ENCODE data around the gene PTPRJ. TPM values are rescaled to one million over a fixed set of nuclear protein-coding genes. Genes with fewer than 3 reads are reported as not detected.

PTPRJ gene
- total RNA-seq, 2 donors from 2014 or later, result 26.5 to 37.4 TPM

GRCh38 chr11:48078689-48079088 is 98.3 kb downstream of the PTPRJ start:
- WGBS, 2 experiments (ENCODE audit: insufficient coverage in 1 of 2, insufficient read length in 1 of 2), result 100% methylated on average over 1 of the region's 1 CpG; no CpG with 5 or more reads in 1 of the 2 experiments
- no peak overlapping the region for H3K27ac Mint-ChIP-seq

GRCh38 chr11:48079596-48079995 is 99.2 kb downstream of the PTPRJ start:
- Mint-ChIP-seq H3K9me3 (peaks cover 6% of the 10 kb centered on the region), H3K4me1 (peaks cover 17% of the 10 kb centered on the region), H3K27me3 (ENCODE audit: insufficient read depth) (no peaks in the 10 kb centered on the region), H3K4me3 (no peak overlapping the region), H3K36me3 (ENCODE audit: low read depth) (peaks cover 4% of the 10 kb centered on the region), H3K27ac (peak overlapping the region; percentile 68)
- peaks cover 4% of the 10 kb centered on the region for H3K4me1 ChIP-seq (ENCODE audit: control insufficient read depth, insufficient read depth, low read length)
- WGBS, 2 experiments (ENCODE audit: insufficient coverage in 1 of 2, insufficient read length in 1 of 2), result 83 to 87% methylated on average over 5 to 6 of the region's 6 CpGs
- peaks cover 7% of the 10 kb centered on the region for H3K9me3 ChIP-seq (ENCODE audit: control insufficient read depth, low read length)
- no peaks in the 10 kb centered on the region for H3K36me3 ChIP-seq (ENCODE audit: control insufficient read depth, insufficient read depth, low read length)
- H3K4me3 ChIP-seq (ENCODE audit: low read length), result no peak overlapping the region
- H3K27me3 ChIP-seq (ENCODE audit: control insufficient read depth, insufficient read depth, low read length, poor library complexity, severe bottlenecking), result no peaks in the 10 kb centered on the region
- no peak for DNase-seq
- H3K9ac ChIP-seq (ENCODE audit: extremely low read depth, low read length, poor library complexity, severe bottlenecking), result no peak overlapping the region
- H3K27ac ChIP-seq (ENCODE audit: low read depth, low read length), result no peak overlapping the region
- TF ChIP-seq CTCF (conservative IDR thresholded peaks at IDR 0.05), result no peak

More at GRCh38 chr11:48078689-48079088, 98.3 kb downstream of the PTPRJ start:
- Histone ChIP-seq H3K9ac (ENCODE audit: extremely low read depth, low read length, poor library complexity, severe bottlenecking) (no peak overlapping the region), H3K27me3 (ENCODE audit: control insufficient read depth, insufficient read depth, low read length, poor library complexity, severe bottlenecking) (no peaks in the 10 kb centered on the region), H3K27ac (ENCODE audit: low read depth, low read length) (no peak overlapping the region), H3K4me1 (ENCODE audit: control insufficient read depth, insufficient read depth, low read length) (peaks cover 4% of the 10 kb centered on the region), H3K36me3 (ENCODE audit: control insufficient read depth, insufficient read depth, low read length) (no peaks in the 10 kb centered on the region), H3K9me3 (ENCODE audit: control insufficient read depth, low read length) (no peaks in the 10 kb centered on the region), H3K4me3 (ENCODE audit: low read length) (no peak overlapping the region)
- TF ChIP-seq CTCF (conservative IDR thresholded peaks at IDR 0.05), result no peak
- peaks cover 2% of the 10 kb centered on the region for H3K36me3 Mint-ChIP-seq (ENCODE audit: low read depth)
- no peaks in the 10 kb centered on the region for H3K27me3 Mint-ChIP-seq (ENCODE audit: insufficient read depth)
- no peak overlapping the region for H3K4me3 Mint-ChIP-seq
- H3K9me3 Mint-ChIP-seq, result no peaks in the 10 kb centered on the region
- H3K4me1 Mint-ChIP-seq, result peaks cover 20% of the 10 kb centered on the region
- no peak for DNase-seq

- H3K36me3 Mint-ChIP-seq (ENCODE audit: low read depth), result peaks cover 5% of the 10 kb centered on the region
- Histone ChIP-seq H3K36me3 (ENCODE audit: control insufficient read depth, insufficient read depth, low read length) (no peaks in the 10 kb centered on the region), H3K9me3 (ENCODE audit: control insufficient read depth, low read length) (peaks cover 7% of the 10 kb centered on the region), H3K27ac (ENCODE audit: low read depth, low read length) (no peak overlapping the region), H3K4me3 (ENCODE audit: low read length) (no peak overlapping the region), H3K9ac (ENCODE audit: extremely low read depth, low read length, poor library complexity, severe bottlenecking) (no peak overlapping the region), H3K4me1 (ENCODE audit: control insufficient read depth, insufficient read depth, low read length) (peaks cover 4% of the 10 kb centered on the region), H3K27me3 (ENCODE audit: control insufficient read depth, insufficient read depth, low read length, poor library complexity, severe bottlenecking) (no peaks in the 10 kb centered on the region)
- no peak for DNase-seq
- H3K9me3 Mint-ChIP-seq, result peaks cover 7% of the 10 kb centered on the region
- no peak overlapping the region for H3K27ac Mint-ChIP-seq
- no peak overlapping the region for H3K4me3 Mint-ChIP-seq
- H3K27me3 Mint-ChIP-seq (ENCODE audit: insufficient read depth), result no peaks in the 10 kb centered on the region
- TF ChIP-seq CTCF (conservative IDR thresholded peaks at IDR 0.05), result no peak
- WGBS, 2 experiments (ENCODE audit: insufficient coverage in 1 of 2, insufficient read length in 1 of 2), result 94 to 96% methylated on average over 4 to 6 of the region's 6 CpGs
- peaks cover 17% of the 10 kb centered on the region for H3K4me1 Mint-ChIP-seq
Observed at GRCh38 chr11:48080301-48080861, 100.0 kb downstream of the PTPRJ start.

Data from endodermal cell (in vitro differentiated cells).